WI38 (cell line): ENCODE data around the gene SLC25A48.

Experiments
- H3K4me3 ChIP-seq: 2 replicates; pipeline ENCODE4 v1.5.1; 2011; ENCODE audit warnings: low read depth, mild to moderate bottlenecking, control low read depth, low read length
- CTCF ChIP-seq: IDR thresholded peaks from 2 replicates; pipeline ENCODE4 v1.5.1; 2012; ENCODE audit warnings: low read depth, mild to moderate bottlenecking, control low read depth, low read length

The SLC25A48 gene

GRCh38 chr5:135862086-135862485, 27.6 kb downstream of the SLC25A48 start:
- no peak overlapping the region for H3K4me3 ChIP-seq
- TF ChIP-seq CTCF, result no peak

- no peak overlapping the region for H3K4me3 ChIP-seq
- TF ChIP-seq CTCF, result no peak
Observed at GRCh38 chr5:135862744-135863143, 28.3 kb downstream of the SLC25A48 start.

- H3K4me3 ChIP-seq, result no peak overlapping the region
- no peak for TF ChIP-seq CTCF
Observed at GRCh38 chr5:135864503-135865435, 30.3 kb downstream of the SLC25A48 start.

- TF ChIP-seq CTCF, result no peak
- H3K4me3 ChIP-seq, result no peak overlapping the region
Observed at GRCh38 chr5:135866016-135866415, 31.6 kb downstream of the SLC25A48 start.

DNA sequence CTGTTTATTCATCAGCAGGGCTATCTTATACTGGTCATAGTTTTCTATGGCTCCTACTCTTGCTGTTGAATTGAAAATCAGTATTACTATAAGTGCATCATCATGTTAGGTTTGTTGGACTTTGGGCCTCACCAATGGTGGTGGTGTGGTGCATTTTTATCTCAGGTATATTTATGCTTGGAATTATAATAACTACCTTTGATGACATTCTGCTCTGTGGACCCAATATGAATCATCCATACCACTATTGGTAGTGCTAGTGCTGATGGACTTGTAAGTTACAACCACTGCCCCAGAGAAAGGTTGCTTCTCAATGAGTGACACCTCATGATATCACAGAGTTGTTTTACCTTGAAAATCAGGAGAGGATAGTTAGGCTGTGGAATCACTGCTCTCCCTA, 33.1 kb downstream of the SLC25A48 start:
- TF ChIP-seq CTCF, result no peak
- no peak overlapping the region for H3K4me3 ChIP-seq

GRCh38 chr5:135868681-135869080, 34.2 kb downstream of the SLC25A48 start:
- TF ChIP-seq CTCF, result no peak
- H3K4me3 ChIP-seq, result no peak overlapping the region

- TF ChIP-seq CTCF, result no peak
Observed at GRCh38 chr5:135869276-135869675, 34.8 kb downstream of the SLC25A48 start.

More at GRCh38 chr5:135869276-135869675, 34.8 kb downstream of the SLC25A48 start:
- no peak overlapping the region for H3K4me3 ChIP-seq
